Left lung (tissue), 10 donors: ENCODE results near the gene PIGB. TPM values are rescaled to one million over a fixed set of nuclear protein-coding genes. Genes with fewer than 3 reads are reported as not detected.

ENCODE experiments used
- ATAC-seq: fragments of 200-7000 bp; cut with Tn5 transposase; one replicate; pipeline ENCODE4 v1.9.1; 2020; ENCODE audit warnings: moderate library complexity
- DNase-seq, 4 donors: peaks; one replicate each; pipeline ENCODE4 v3.0.0-alpha.2; 2013 to 2020
- H3K27ac ChIP-seq, 2 donors: fragments of 200-600 bp; sonication (generic) in 1 of 2; one replicate each; pipeline versions ENCODE4 v1.5.0 to v1.8.0; 2020 to 2021
- H3K27me3 ChIP-seq, 2 donors: fragments of 200-600 bp; sonication (generic) in 1 of 2; one replicate each; pipeline versions ENCODE4 v1.5.0 to v1.8.0; 2020 to 2021
- H3K36me3 ChIP-seq, 2 donors: fragments of 200-600 bp; sonication (generic) in 1 of 2; one replicate each; pipeline versions ENCODE4 v1.5.0 to v1.8.0; 2020 to 2021
- H3K4me1 ChIP-seq, 2 donors: fragments of 200-600 bp; one replicate each; pipeline ENCODE4 v1.8.0; 2021
- H3K4me3 ChIP-seq, 2 donors: fragments of 200-600 bp; sonication (generic) in 1 of 2; one replicate each; pipeline versions ENCODE4 v1.5.0 to v1.8.0; 2020 to 2021; ENCODE audit warnings: mild to moderate bottlenecking in 1 of 2
- H3K9me3 ChIP-seq, 2 donors: fragments of 200-600 bp; sonication (generic) in 1 of 2; one replicate each; pipeline versions ENCODE4 v1.5.0 to v1.8.0; 2020 to 2021
- intact Hi-C, 2 donors: fragments of 100-400 bp; cut with DNase I; formaldehyde crosslinking; loops; one replicate each; pipeline versions ENCODE4 v1.11.2 to v1.14.2; 2022
- polyA plus RNA-seq, 6 donors: library from polyadenylated mRNA; unstranded; fragments of 120-200 nt; gene quantifications; one replicate each; pipeline ENCODE4 v1.2.1, GENCODE V29; 2013; ENCODE audit not compliant: insufficient read length in 6 of 6
- total RNA-seq, 2 donors: library from RNA; stranded (reverse); fragmentation: NEBNext Ultra II Directional; extraction: Animal tissue kit (Norgen Biotek cat#: 25700); gene quantifications; one replicate each; pipeline ENCODE4 v1.2.1, GENCODE V29; 2021
- TF ChIP-seq, protein P1 (sequence below), 2 donors: fragments of 200-600 bp; sonication (generic) in 1 of 2; IDR thresholded peaks; one replicate each; pipeline versions ENCODE4 v1.5.0 to v1.8.0; 2021; ENCODE audit warnings: antibody characterized with exemption in 2 of 2
- donor health status: DM: no; HTN: yes; CAD: no.
- donor health status: DM: no; HTN: no; CAD: no.

The PIGB gene
- total and polyA plus RNA-seq, 8 donors: 13.6 to 25.3 (median 19.8) TPM

DNA sequence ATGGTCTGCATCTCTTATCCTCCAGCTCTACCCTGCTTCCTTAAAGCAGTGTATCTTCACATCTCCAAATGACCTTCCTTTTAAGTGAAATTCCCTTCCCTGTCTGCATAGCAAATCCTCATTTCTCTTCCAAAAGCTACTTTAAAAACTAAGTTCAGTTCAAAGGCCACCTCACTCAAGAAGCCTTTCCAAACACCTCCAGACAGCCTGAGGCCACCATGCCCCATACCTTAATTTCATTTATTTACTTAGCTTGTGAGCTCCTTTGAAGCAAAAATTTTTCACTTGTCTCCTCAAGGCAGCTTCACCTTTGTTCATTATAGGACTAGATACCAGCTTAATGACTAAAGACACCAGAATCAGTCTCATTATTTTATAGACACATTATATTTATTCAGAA lies 39.4 kb downstream of the PIGB start:
- no peak for DNase-seq
- intact Hi-C loops: no loop called here
- no peaks in the 10 kb centered on the region for H3K27me3 ChIP-seq

DNA sequence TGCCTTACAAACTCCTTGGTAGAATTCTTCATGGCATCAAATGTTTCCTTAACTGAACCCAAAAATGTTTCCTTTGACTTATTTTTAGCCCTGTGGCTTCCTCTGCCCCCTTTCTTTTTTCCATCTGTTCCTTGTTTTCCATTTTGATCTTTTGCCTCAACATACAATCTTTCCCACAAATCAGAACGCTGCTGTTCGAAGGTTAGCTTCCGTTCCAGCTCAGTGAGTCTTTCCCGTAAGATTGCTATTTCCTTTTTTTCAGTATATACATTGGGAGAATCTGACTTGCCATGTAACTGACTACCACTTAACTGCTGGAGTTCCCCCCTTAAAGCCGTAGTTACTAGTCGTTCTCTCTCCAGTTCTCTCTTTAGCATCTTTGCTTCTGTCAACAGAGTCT lies 41.2 kb downstream of the PIGB start:
- Histone ChIP-seq H3K27me3 (no peaks in the 10 kb centered on the region), H3K4me1 (no peaks in the 10 kb centered on the region), H3K4me3 (no peak overlapping the region), H3K9me3 (no peaks in the 10 kb centered on the region), H3K27ac (peak overlapping the region in 1 of 2 donors; percentile 25), H3K36me3 (peaks cover 0 to 59% of the 10 kb centered on the region in 2 donors)
- no peak for ATAC-seq
- no peak for DNase-seq
- TF ChIP-seq, protein P1, sequence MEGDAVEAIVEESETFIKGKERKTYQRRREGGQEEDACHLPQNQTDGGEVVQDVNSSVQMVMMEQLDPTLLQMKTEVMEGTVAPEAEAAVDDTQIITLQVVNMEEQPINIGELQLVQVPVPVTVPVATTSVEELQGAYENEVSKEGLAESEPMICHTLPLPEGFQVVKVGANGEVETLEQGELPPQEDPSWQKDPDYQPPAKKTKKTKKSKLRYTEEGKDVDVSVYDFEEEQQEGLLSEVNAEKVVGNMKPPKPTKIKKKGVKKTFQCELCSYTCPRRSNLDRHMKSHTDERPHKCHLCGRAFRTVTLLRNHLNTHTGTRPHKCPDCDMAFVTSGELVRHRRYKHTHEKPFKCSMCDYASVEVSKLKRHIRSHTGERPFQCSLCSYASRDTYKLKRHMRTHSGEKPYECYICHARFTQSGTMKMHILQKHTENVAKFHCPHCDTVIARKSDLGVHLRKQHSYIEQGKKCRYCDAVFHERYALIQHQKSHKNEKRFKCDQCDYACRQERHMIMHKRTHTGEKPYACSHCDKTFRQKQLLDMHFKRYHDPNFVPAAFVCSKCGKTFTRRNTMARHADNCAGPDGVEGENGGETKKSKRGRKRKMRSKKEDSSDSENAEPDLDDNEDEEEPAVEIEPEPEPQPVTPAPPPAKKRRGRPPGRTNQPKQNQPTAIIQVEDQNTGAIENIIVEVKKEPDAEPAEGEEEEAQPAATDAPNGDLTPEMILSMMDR (IDR thresholded peaks at IDR 0.05): no peak
- intact Hi-C loops: no loop called here

More for the DNA sequence above, 39.4 kb downstream of the PIGB start:
- Histone ChIP-seq H3K4me1 (no peaks in the 10 kb centered on the region), H3K27ac (no peak overlapping the region), H3K9me3 (no peaks in the 10 kb centered on the region), H3K4me3 (no peak overlapping the region), H3K36me3 (peaks cover 0 to 59% of the 10 kb centered on the region in 2 donors)
- no peak for ATAC-seq
- TF ChIP-seq, protein P1 (IDR thresholded peaks at IDR 0.05): no peak

DNA sequence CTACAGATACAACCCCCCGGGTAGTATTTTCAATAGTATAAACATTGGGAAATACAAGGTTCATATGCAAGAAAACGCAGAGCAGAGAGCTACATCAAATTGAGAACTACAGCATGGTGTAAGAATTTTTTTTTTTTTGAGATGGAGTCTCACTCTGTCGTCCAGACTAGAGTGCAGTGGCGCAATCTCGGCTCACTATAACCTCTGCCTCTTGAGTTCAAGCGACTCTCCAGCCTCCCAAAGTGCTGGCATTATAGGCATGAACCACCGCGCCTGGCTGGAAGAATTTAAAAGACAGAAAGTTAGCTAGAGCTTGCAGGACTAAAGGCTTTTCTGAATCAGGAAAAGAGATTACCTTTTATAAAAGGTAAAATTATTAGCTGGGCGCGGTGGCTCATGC lies 42.0 kb downstream of the PIGB start:
- TF ChIP-seq, protein P1 (IDR thresholded peaks at IDR 0.05): no peak
- H3K36me3 ChIP-seq: peaks cover 0 to 57% of the 10 kb centered on the region in 2 donors
- peak in 1 of 4 donors; percentile 56 for DNase-seq
- no peak overlapping the region for H3K27ac ChIP-seq
- H3K9me3 ChIP-seq: no peaks in the 10 kb centered on the region
- no peaks in the 10 kb centered on the region for H3K4me1 ChIP-seq
- intact Hi-C loops: no loop called here
- ATAC-seq: peak; percentile 81
- no peak overlapping the region for H3K4me3 ChIP-seq
- no peaks in the 10 kb centered on the region for H3K27me3 ChIP-seq

DNA sequence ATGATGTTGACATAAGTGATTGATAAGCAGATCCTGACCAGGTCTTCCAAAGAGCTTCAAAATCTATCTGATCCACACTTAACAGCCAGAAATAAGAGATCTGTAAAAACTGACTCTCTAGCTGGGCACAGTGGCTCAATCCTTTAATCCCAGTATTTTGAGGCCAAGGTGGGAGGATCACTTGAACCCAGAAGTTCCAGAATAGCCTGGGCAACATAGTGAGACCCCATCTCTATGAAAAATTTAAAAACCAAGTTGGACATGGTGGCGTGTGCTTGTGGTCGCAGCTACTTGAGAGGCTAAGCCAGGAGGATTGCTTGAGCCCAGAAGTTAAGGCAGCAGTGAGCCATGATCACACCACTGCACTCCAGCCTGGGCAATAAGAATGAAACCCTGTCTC lies 43.6 kb downstream of the PIGB start:
- Histone ChIP-seq H3K27me3 (no peaks in the 10 kb centered on the region), H3K4me1 (no peaks in the 10 kb centered on the region), H3K27ac (no peak overlapping the region), H3K36me3 (peaks cover 0 to 41% of the 10 kb centered on the region in 2 donors), H3K4me3 (no peak overlapping the region), H3K9me3 (no peaks in the 10 kb centered on the region)
- no peak for ATAC-seq
- no peak for DNase-seq
- intact Hi-C loops: no loop called here
- TF ChIP-seq, protein P1 (IDR thresholded peaks at IDR 0.05): no peak

DNA sequence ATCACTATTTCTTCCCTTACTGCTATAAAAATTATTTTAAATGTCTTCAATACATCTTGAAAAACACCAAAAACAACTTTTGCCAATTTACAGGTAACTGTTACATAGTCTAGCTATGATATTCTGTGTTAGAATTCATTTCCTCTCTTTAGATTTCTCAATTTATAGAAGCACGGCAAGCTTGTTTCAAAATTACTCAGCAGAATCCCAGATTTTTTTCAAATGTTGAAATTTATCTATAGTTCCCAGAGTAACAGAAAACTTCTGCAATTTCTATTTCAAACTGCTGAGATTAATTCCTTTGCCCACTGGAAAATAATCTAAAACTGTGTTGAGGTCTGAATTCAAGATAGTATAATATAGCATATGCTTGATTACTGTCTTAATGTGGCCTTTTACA lies 48.0 kb downstream of the PIGB start:
- ATAC-seq (no peak), DNase-seq (no peak)
- intact Hi-C loops: no loop called here
- Histone ChIP-seq H3K9me3 (no peaks in the 10 kb centered on the region), H3K27ac (no peak overlapping the region), H3K4me3 (no peak overlapping the region), H3K27me3 (no peaks in the 10 kb centered on the region), H3K4me1 (no peaks in the 10 kb centered on the region), H3K36me3 (peaks cover 0 to 58% of the 10 kb centered on the region in 2 donors)
- TF ChIP-seq, protein P1 (IDR thresholded peaks at IDR 0.05): no peak
